ENCODE data around the gene TMEM63A.

GRCh38 chr1:225865514-225865913, 16.7 kb downstream of the TMEM63A start:
- TF ChIP-seq CTCF (IDR thresholded peaks at IDR 0.05) (no peak), POLR2A (IDR thresholded peaks at IDR 0.05) (no peak)
